ENCODE results near the gene HACD3. TPM values are rescaled to one million over a fixed set of nuclear protein-coding genes. Genes with fewer than 3 reads are reported as not detected.
"Not testable (repeated sequence)": the region's sequence is repeated elsewhere in the genome, so short reads cannot be mapped to it uniquely, and the experiment has no call there.

HACD3 gene
- total RNA-seq, 1 donor from 2014 or later: 87.5 TPM

DNA sequence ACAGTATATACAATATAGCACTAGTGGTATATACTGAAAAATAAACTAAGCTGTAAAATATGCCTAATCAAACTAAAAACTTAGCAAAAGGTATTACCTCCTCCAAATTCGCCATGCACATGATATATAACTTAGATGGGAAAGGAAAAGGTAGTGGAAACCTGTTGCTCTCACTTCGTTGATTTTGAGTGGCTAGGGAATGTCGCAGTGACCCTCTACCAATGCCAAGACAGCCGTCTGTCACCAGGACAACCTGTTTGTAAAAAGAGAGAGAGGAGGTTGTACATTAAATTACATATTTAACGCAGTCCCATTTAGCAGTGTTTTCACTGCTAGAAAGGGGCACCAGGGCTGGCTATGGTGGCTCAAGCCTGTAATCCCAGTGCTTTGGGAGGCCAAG lies 69.4 kb downstream of the HACD3 start:
- DNase-seq (ENCODE audit: low read depth in 2 of 2): no peak

DNA sequence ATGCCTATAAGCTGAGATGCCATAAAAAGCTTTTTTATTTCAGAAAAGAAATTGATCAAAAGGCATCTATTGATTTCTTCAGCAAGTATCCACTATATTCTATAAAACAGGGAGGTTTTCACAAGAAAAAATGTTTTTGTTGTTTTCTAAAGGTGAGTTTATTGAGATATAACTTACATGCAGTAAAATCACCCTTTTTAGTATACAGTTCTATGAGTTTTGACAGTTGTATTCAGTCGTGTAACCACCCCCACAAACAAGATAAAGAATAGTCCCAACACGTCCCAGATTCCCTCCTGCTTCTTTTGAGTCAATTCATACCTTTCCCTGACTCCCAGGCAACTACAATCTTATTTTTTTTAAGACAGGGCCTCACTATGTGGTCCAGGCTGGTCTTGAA lies 72.9 kb downstream of the HACD3 start:
- no peak for DNase-seq (ENCODE audit: low read depth in 2 of 2)

DNA sequence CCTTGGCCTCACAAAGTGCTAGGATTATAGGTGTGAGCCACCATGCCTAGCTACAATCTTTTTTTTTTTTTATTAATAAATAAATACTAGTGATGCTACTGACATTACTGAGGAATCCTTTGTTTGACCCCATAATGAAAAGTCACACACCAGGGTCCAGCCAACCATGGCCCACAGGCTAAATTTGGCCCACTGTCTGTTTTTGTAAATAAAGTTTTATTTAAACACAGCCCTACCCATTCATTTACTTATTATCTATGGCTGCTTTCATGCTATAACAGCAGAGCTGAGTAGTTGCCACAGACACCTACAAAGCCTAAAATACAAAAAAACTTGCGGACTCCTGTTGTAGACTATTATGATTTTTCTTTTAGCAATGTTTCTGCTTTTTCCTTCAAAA lies 73.3 kb downstream of the HACD3 start:
- DNase-seq (ENCODE audit: low read depth in 2 of 2): no peak

DNA sequence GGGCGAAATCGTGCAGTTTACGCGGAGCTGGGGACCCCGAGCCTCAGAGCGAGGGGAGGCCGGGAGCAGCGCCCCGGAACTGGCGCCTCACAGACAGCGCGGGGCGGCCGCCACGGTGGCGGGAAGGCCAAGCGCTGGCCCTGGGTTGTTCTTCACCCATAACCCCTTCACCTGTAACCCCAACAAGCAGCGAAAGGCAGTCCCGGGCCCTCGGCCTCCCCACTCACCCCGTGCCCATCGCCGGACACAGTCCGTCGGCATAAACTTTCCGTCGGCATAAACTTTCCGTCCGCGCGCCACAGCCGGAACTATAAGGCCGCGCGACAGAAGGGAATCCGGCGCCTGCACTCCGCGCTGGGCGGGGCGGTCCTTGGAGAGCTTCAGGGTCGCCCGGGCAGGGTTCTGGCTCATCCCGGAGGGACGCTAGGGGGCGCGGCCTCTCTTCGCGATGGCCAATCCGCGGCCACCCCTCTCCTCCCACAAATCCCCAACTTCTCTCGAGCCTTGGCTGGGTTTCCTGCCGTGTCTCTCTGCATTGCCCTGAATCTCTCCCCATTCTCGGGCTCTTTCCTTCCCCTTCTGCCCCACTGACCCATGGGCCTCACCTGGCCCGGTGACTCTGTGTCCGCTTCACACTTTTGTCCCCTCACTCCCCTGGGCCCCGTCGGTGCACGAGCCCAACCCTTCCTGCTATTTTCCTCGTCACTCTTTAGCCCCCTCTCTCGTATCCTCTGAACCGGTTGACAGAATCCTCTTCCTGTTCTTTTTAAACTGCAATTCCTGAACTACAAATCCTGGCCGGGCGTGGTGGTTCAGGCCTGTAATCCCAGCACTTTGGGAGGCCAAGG lies 80.8 kb downstream of the HACD3 start, which contains the start of gene INTS14:
Gene INTS14, minus strand, starts transcription at position 261 of the 848 bp plus-strand sequence. CDS start 3,751 bp downstream, outside the sequence.
- DNase-seq (ENCODE audit: low read depth in 2 of 2): peak; percentile 98 to 99

DNA sequence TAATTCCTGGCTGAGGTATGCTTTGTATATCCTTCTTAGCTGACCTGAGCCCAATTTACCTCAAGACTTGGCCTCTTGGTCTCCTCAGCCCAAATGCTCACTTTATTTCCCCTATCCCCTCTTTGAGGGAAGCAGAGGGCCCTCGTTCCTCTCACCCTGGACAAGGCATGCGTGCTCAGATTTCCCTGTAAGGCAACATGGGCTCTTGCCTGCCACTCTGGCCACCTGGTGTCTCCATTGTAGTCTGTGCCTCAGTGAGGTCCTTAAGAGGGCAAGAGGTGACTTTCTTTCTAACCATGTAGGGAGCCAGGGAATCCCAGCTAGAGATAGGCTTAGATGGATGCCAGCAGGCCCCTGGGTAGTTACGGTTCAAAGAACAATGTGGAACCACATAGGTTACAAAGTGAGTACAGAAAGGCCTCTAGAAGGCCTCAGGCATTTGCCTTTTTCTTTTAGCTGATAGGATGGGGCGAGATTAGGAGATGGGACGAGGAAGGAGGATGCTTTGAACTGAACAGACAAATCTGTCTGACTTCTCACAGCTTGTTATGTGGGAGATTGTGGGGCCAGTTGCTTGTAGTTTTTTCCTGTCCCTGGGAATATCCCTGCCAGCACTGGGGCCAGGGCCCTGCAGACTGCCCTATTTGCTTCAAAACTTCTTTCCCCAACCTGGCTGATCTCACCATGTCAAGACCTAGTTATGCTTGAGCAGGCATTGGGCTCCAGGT lies 81.8 kb downstream of the HACD3 start:
- DNase-seq (ENCODE audit: low read depth in 2 of 2): peak in 1 of 2 donors; percentile 11

DNA sequence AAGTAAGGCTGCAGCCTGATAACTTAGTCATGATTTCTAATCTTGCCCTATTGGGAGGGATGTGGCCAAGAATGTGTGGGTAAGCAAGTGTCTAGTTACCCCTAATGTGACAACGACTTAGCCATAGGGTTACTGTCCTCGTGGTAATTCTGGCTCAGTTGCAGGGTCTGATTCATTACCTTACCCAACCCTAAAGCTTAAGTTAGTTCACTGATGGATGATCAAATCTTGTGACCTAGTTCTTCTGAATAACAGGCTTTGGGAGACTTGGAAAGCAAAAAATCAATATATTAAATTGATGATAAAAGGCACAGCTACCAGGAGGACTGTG lies 82.3 kb downstream of the HACD3 start:
- no peak for DNase-seq (ENCODE audit: low read depth in 2 of 2)

DNA sequence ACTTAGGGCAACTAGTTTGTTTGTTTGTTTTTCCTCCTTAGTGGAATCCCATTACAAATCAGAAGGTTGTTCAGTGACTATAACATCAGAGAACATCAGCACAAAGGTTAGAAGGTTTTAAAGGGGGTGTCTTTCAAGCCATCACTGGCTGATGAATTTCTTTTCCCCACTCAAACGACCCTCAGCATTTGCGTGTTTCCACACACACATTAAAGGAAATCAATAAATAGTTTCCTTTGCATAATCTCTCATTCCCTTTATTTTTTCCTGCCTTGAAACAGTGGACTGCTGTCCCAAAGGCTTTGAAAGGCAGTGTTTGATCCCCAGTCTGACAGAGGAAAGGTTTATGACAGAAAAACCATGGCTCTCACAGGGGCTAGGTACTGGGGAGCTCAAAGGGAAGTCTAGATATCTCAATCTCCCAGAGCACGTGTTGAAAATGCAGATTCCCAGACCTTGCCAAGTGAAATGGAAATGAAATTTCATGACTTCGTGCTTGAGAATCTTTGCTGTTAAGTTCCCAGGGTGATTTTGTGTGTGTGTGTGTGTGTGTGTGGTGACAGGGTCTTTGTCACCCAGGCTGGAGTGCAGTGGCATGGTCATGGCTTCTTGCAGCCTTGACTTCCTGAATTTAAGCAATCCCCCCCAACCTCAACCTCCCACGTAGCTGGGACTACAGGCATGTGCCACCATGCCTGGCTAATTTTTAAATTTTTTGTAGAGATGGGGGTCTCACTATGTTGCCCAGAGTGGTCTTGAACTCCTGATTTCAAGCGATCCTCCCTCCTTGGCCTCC lies 82.9 kb downstream of the HACD3 start:
- DNase-seq (ENCODE audit: low read depth in 2 of 2): no peak

DNA sequence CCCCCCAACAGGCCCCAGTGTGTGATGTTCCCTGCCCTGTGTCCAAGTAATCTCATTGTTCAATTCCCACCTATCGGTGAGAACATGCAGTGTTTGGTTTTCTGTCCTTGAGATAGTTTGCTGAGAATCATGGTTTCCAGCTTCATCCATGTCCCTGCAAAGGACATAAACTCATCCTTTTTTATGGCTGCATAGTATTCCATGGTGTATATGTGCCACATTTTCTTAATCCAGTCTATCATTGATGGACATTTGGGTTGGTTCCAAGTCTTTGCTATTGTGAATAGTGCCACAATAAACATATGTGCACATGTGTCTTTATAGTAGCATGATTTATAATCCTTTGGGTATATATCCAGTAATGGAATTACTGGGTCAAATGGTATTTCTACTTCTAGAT lies 85.6 kb downstream of the HACD3 start:
- not testable (repeated sequence) for DNase-seq (ENCODE audit: low read depth in 2 of 2)

DNA sequence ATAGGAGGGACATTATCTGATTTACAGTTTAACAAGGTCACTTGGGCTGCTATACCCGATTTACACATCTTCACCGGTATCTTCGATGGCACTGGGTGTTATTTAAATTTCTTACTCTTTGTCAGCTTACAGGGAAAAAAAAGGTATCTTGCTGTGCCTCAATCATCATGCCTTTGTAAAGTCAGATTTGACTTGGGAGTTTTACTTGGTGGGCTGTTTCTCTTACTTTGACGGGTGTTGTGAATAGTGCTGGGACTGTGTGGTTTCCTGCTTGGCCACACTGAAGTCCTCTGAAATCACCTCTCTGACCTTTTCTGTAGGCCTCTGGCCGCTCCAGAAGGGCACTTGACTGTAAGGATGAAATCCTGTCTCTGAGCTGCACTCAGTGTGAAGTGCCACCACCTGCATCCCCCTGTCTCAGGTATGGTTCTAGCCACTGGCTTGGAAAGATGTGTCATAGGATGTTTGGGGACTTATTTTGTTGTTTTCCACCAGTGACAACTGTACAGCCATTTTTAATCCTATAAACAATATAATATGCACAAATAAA lies 88.4 kb downstream of the HACD3 start:
- no peak for DNase-seq (ENCODE audit: low read depth in 2 of 2)

DNA sequence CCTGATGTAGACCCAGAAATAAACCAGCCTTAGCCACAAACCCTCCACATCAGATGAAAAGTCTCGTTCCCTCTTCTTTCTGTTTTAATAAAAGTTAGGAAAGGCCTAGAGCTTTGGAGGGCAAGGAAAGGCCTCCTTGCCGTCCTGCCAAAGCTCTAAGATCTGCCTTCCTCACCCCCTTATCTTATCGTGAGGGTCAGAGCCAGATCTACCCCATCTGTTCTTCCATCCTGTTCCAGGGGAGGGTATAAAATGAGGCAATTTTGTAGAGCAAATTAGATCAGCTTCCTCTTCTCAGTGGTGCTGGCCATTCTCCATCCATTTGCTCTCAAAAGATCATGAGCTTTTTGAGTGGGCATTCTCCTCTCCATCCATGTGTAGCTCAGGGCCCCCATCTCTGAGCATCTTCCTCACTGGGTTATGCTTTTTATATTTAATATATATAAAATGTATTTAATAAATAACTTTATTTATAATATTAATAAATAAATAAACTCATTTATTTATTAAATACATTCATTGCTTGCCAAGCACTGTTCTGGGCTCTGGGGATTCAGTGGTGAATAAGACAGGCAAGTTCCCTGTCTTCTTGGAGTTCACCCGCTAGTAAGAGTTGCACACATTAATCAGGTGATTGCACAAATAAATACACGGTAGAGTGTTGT lies 89.5 kb downstream of the HACD3 start:
- no peak for DNase-seq (ENCODE audit: low read depth in 2 of 2)

DNA sequence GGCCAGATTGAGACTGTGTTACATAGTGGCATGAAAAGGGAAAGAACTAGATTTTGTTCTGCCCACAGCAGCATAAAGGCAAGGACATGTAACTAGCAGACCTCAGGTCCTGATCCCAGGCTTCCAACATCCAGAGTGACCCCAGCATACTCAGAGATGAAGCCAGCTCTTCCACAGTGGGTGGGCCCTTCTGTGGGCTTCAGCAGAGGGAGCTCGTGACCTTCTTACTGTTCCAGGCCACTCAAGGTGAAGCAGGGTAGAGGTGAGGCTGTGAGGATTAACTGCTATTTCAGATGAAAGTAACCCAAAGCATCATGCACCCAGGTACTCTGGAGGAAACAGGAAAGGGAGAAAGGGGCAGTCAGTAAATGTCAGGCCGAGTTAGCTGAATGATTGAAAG lies 90.6 kb downstream of the HACD3 start:
- no peak for DNase-seq (ENCODE audit: low read depth in 2 of 2)

DNA sequence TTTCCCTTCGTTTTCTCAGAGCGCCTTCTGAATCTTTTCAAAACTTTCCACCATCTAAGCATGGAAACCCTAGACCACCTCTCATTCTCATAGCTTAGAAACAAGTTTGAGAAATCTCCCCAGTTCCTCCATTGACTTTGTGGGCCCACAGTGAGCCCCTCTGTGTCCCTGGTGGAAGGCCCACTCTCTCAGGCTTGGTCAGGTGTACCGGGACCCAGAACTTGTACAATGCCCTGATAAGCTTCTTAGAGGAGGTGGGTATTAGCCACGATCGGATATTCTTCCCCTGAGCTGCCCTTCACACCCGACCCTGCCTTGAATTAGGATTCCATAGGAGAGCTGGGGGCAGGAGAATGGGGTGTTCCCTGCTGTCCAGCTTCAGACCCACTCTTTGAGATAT lies 91.4 kb downstream of the HACD3 start, which contains the start of gene SLC24A1:
Gene SLC24A1, plus strand, starts transcription at position 301 of the 400 bp plus-strand sequence. CDS start 2,143 bp downstream, outside the sequence.
- DNase-seq (ENCODE audit: low read depth in 2 of 2): no peak

DNA sequence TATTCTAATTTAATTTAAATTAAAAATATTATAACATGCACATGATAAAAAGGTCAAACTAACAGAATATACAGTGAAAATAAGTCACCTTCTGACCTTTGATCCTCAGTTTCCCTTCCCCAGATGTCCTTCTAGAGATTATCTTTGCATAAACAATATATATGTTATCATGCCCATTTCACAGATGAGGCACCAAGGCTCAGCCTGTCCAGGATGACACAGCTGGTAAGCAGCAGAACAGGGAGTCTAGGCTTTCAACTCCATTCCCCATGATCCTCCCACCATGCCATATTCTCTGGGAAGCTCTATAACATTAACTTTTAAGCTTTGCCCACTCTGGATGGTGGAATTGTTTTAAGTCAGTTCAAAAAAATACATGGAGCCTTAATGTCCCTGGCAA lies 92.8 kb downstream of the HACD3 start:
- DNase-seq (ENCODE audit: low read depth in 2 of 2): no peak

DNA sequence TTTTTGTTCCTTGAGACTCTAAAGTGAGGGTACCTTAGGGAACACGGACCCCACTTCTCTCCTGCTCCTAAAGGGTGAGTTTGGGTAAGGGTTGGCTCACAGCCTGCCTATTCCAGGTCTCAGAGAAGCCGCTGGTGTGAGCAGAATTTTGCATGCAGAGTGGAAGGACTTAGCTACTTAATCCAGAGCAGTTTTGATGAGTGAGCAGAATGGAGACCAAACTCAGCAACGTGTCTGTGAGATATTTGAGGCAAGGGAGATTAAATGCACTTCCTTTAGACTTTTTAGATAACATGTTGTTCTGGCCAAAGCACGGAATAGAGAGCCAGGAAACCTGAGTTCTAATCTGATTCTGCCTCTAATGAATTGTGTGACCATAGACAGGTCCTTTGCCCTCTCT lies 96.6 kb downstream of the HACD3 start:
- no peak for DNase-seq (ENCODE audit: low read depth in 2 of 2)

Other genes with a start within 250 kb of the HACD3 start
- gene PARP16, start 243.6 kb upstream of the HACD3 start, total RNA-seq: 1.7 and 2.2 TPM in 2 replicates
- not detected in 2 replicates for gene RNU5A-1, start 234.4 kb upstream of the HACD3 start, total RNA-seq
- gene RNU5B-1, start 225.8 kb upstream of the HACD3 start, total RNA-seq: not detected in 2 replicates
- under 0.01 TPM in 1 of 2 replicates, not detected in the other for gene IGDCC3, start 152.5 kb upstream of the HACD3 start, total RNA-seq
- gene IGDCC4, start 107.5 kb upstream of the HACD3 start, total RNA-seq: under 0.01 and 0.22 TPM in 2 replicates
- 40.3 and 54.6 TPM in 2 replicates for gene DPP8, start 12.8 kb upstream of the HACD3 start, total RNA-seq
- 24.6 and 29.2 TPM in 2 replicates for gene INTS14, start 80.7 kb downstream of the HACD3 start, total RNA-seq
- gene SLC24A1, start 91.5 kb downstream of the HACD3 start, total RNA-seq: 12.7 and 23.8 TPM in 2 replicates